Activated CD8-positive, alpha-beta memory T cell treated with anti-CD3 and anti-CD28 coated beads for 48 hours (primary cell): ENCODE data around the gene FCGR3A.
"Not testable (repeated sequence)": the region's sequence is repeated elsewhere in the genome, so short reads cannot be mapped to it uniquely, and the experiment has no call there.

ENCODE experiments used
- DNase-seq, 3 experiments: peaks; one replicate each; pipeline ENCODE4 v3.0.0-alpha.2; 2020; ENCODE audit warnings: low read depth in 2 of 3, low spot score in 2 of 3

The FCGR3A gene

GRCh38 chr1:161549652-161550051 lies at the start of gene FCGR3A:
Gene FCGR3A, minus strand, starts transcription at chr1:161549818. Its CDS starts 82 bp downstream, at chr1:161549736.
- no peak for DNase-seq

GRCh38 chr1:161597077-161597476 lies 47.5 kb upstream of the FCGR3A start:
- not testable (repeated sequence) for DNase-seq

GRCh38 chr1:161595583-161595982 lies 46.0 kb upstream of the FCGR3A start:
- DNase-seq = not testable (repeated sequence)

- DNase-seq = not testable (repeated sequence)
These were observed 45.6 kb upstream of the FCGR3A start for GRCh38 chr1:161595173-161595572.

- DNase-seq = not testable (repeated sequence)
These were observed 44.8 kb upstream of the FCGR3A start for GRCh38 chr1:161594269-161594984.

GRCh38 chr1:161593092-161593755 lies 43.6 kb upstream of the FCGR3A start:
- not testable (repeated sequence) for DNase-seq

- not testable (repeated sequence) for DNase-seq
These were observed 43.0 kb upstream of the FCGR3A start for GRCh38 chr1:161592586-161592985.

- DNase-seq = not testable (repeated sequence)
These were observed 40.3 kb upstream of the FCGR3A start for GRCh38 chr1:161589920-161590319.

GRCh38 chr1:161589365-161589764 lies 39.7 kb upstream of the FCGR3A start:
- not testable (repeated sequence) for DNase-seq

- not testable (repeated sequence) for DNase-seq
These were observed 39.0 kb upstream of the FCGR3A start for GRCh38 chr1:161588596-161588995.

GRCh38 chr1:161582882-161583281 lies 33.3 kb upstream of the FCGR3A start:
- DNase-seq = not testable (repeated sequence)

GRCh38 chr1:161580879-161581537 lies 31.4 kb upstream of the FCGR3A start:
- not testable (repeated sequence) for DNase-seq

GRCh38 chr1:161579856-161580507 lies 30.4 kb upstream of the FCGR3A start:
- not testable (repeated sequence) for DNase-seq

- DNase-seq = not testable (repeated sequence)
These were observed 27.1 kb upstream of the FCGR3A start for GRCh38 chr1:161576676-161577075.

GRCh38 chr1:161571703-161572102 lies 22.1 kb upstream of the FCGR3A start:
- DNase-seq = not testable (repeated sequence)

GRCh38 chr1:161566602-161566960 lies 17.0 kb upstream of the FCGR3A start:
- not testable (repeated sequence) for DNase-seq

GRCh38 chr1:161563522-161563921 lies 13.9 kb upstream of the FCGR3A start:
- not testable (repeated sequence) for DNase-seq

- not testable (repeated sequence) for DNase-seq
These were observed 12.8 kb upstream of the FCGR3A start for GRCh38 chr1:161562441-161562840.

- DNase-seq = not testable (repeated sequence)
These were observed 11.5 kb upstream of the FCGR3A start for GRCh38 chr1:161560960-161561715.
